ENCODE data around the gene SPAG6. TPM values are rescaled to one million over a fixed set of nuclear protein-coding genes. Genes with fewer than 3 reads are reported as not detected.

The SPAG6 gene
- total and polyA plus RNA-seq, 2 donors (not counting 1 experiment from before 2014, with no cell fraction given): not detected

GRCh38 chr10:22324893-22325271 is 20.4 kb upstream of the SPAG6 start:
- Histone ChIP-seq H3K27me3 (ENCODE audit: control insufficient read depth, insufficient read depth, low read length) (peaks cover 20% of the 10 kb centered on the region), H3K9ac (ENCODE audit: insufficient read depth, low read length) (no peak overlapping the region), H3K4me3 (replicated peaks in 1 of 4; ENCODE audit: control extremely low read depth in 1 of 4, insufficient read depth in 1 of 4, low read depth in 3 of 4, low read length in 4 of 4) (peak overlapping the region; percentile 47 to 73 (median 60)), H2AFZ (ENCODE audit: low read length) (no peak overlapping the region), H3K36me3 (ENCODE audit: control insufficient read depth, insufficient read depth, low read length) (peaks cover 3% of the 10 kb centered on the region), H3K4me2 (ENCODE audit: extremely low read depth, insufficient read depth, low read length) (peak overlapping the region; percentile 64), H4K20me1 (ENCODE audit: control insufficient read depth, extremely low read depth, insufficient read depth, low read length) (peaks cover 3% of the 10 kb centered on the region), H3K79me2 (ENCODE audit: control insufficient read depth, insufficient read depth, low read length) (peaks cover 4% of the 10 kb centered on the region), H3K9me3 (ENCODE audit: control insufficient read depth, insufficient read depth, low read depth, low read length) (no peaks in the 10 kb centered on the region), H3K27ac (ENCODE audit: insufficient read depth, low read length) (no peak overlapping the region), H3K4me1 (ENCODE audit: control insufficient read depth, extremely low read depth, insufficient read depth, low read length) (no peaks in the 10 kb centered on the region)
- no peak for DNase-seq (ENCODE audit: low read depth in 2 of 2)
- TF ChIP-seq EZH2 (IDR thresholded peaks at IDR 0.05; ENCODE audit: low read length, missing control alignments) (no peak), CTCF (conservative IDR thresholded peaks at IDR 0.05 in 1 of 2, IDR thresholded peaks at IDR 0.05 in 1 of 2; ENCODE audit: low read depth in 1 of 2, low read length in 2 of 2) (no peak)

- DNase-seq (ENCODE audit: low read depth in 2 of 2): peak; percentile 57 to 73
- TF ChIP-seq EZH2 (IDR thresholded peaks at IDR 0.05; ENCODE audit: low read length, missing control alignments) (no peak), CTCF (conservative IDR thresholded peaks at IDR 0.05 in 1 of 2, IDR thresholded peaks at IDR 0.05 in 1 of 2; ENCODE audit: low read depth in 1 of 2, low read length in 2 of 2) (no peak)
- Histone ChIP-seq H3K79me2 (ENCODE audit: control insufficient read depth, insufficient read depth, low read length) (peaks cover 4% of the 10 kb centered on the region), H4K20me1 (ENCODE audit: control insufficient read depth, extremely low read depth, insufficient read depth, low read length) (peaks cover 3% of the 10 kb centered on the region), H3K27ac (ENCODE audit: insufficient read depth, low read length) (peak overlapping the region; percentile 39), H3K4me3 (replicated peaks in 1 of 4; ENCODE audit: control extremely low read depth in 1 of 4, insufficient read depth in 1 of 4, low read depth in 3 of 4, low read length in 4 of 4) (peak overlapping the region; percentile 63 to 74 (median 70)), H3K9ac (ENCODE audit: insufficient read depth, low read length) (peak overlapping the region; percentile 55), H2AFZ (ENCODE audit: low read length) (peak overlapping the region; percentile 45), H3K4me1 (ENCODE audit: control insufficient read depth, extremely low read depth, insufficient read depth, low read length) (no peaks in the 10 kb centered on the region), H3K27me3 (ENCODE audit: control insufficient read depth, insufficient read depth, low read length) (peaks cover 20% of the 10 kb centered on the region), H3K4me2 (ENCODE audit: extremely low read depth, insufficient read depth, low read length) (peak overlapping the region; percentile 92), H3K36me3 (ENCODE audit: control insufficient read depth, insufficient read depth, low read length) (peaks cover 3% of the 10 kb centered on the region), H3K9me3 (ENCODE audit: control insufficient read depth, insufficient read depth, low read depth, low read length) (no peaks in the 10 kb centered on the region)
These were observed 19.8 kb upstream of the SPAG6 start for GRCh38 chr10:22325272-22326144.

- Histone ChIP-seq H3K4me3 (replicated peaks in 1 of 4; ENCODE audit: control extremely low read depth in 1 of 4, insufficient read depth in 1 of 4, low read depth in 3 of 4, low read length in 4 of 4) (peak overlapping the region; percentile 63 to 74 (median 70)), H3K9ac (ENCODE audit: insufficient read depth, low read length) (peak overlapping the region; percentile 55), H3K27ac (ENCODE audit: insufficient read depth, low read length) (peak overlapping the region; percentile 39), H3K36me3 (ENCODE audit: control insufficient read depth, insufficient read depth, low read length) (peaks cover 3% of the 10 kb centered on the region), H3K27me3 (ENCODE audit: control insufficient read depth, insufficient read depth, low read length) (peaks cover 20% of the 10 kb centered on the region), H3K9me3 (ENCODE audit: control insufficient read depth, insufficient read depth, low read depth, low read length) (no peaks in the 10 kb centered on the region), H4K20me1 (ENCODE audit: control insufficient read depth, extremely low read depth, insufficient read depth, low read length) (peaks cover 3% of the 10 kb centered on the region), H3K79me2 (ENCODE audit: control insufficient read depth, insufficient read depth, low read length) (peaks cover 4% of the 10 kb centered on the region), H3K4me1 (ENCODE audit: control insufficient read depth, extremely low read depth, insufficient read depth, low read length) (no peaks in the 10 kb centered on the region), H2AFZ (ENCODE audit: low read length) (peak overlapping the region; percentile 45), H3K4me2 (ENCODE audit: extremely low read depth, insufficient read depth, low read length) (peak overlapping the region; percentile 92)
- no peak for TF ChIP-seq EZH2 (IDR thresholded peaks at IDR 0.05; ENCODE audit: low read length, missing control alignments)
- DNase-seq (ENCODE audit: low read depth in 2 of 2): no peak
These were observed 19.1 kb upstream of the SPAG6 start for GRCh38 chr10:22326145-22326702.
